ENCODE results near the gene GRID1. TPM values are rescaled to one million over a fixed set of nuclear protein-coding genes. Genes with fewer than 3 reads are reported as not detected.
"Not testable (repeated sequence)": the region's sequence is repeated elsewhere in the genome, so short reads cannot be mapped to it uniquely, and the experiment has no call there.

The GRID1 gene
- total and polyA plus RNA-seq, 2 donors, result 2.4 to 3.9 TPM

- Histone ChIP-seq H3K4me1 (ENCODE audit: insufficient read depth) (no peaks in the 10 kb centered on the region), H3K27ac (ENCODE audit: low read depth) (no peak overlapping the region), H3K36me3 (ENCODE audit: insufficient read depth) (no peaks in the 10 kb centered on the region), H3K4me3 (ENCODE audit: low read depth, low read length) (no peak overlapping the region)
- 74% methylated on average over 6 of the region's 6 CpGs for WGBS
- no peak for DNase-seq (ENCODE audit: extremely low spot score)
Measured at GRCh38 chr10:86188796-86189558, 177.6 kb downstream of the GRID1 start.

GRCh38 chr10:86188326-86188725 is 178.3 kb downstream of the GRID1 start:
- no peak overlapping the region for H3K27ac ChIP-seq (ENCODE audit: low read depth)
- H3K4me3 ChIP-seq (ENCODE audit: low read depth, low read length), result no peak overlapping the region
- 45% methylated on average over 3 of the region's 3 CpGs for WGBS
- DNase-seq (ENCODE audit: extremely low spot score), result no peak
- H3K36me3 ChIP-seq (ENCODE audit: insufficient read depth), result no peaks in the 10 kb centered on the region
- no peaks in the 10 kb centered on the region for H3K4me1 ChIP-seq (ENCODE audit: insufficient read depth)

- no peak overlapping the region for H3K27ac ChIP-seq (ENCODE audit: low read depth)
- no peak for DNase-seq (ENCODE audit: extremely low spot score)
- 84% methylated on average over 8 of the region's 8 CpGs for WGBS
- H3K4me3 ChIP-seq (ENCODE audit: low read depth, low read length), result no peak overlapping the region
- no peaks in the 10 kb centered on the region for H3K4me1 ChIP-seq (ENCODE audit: insufficient read depth)
- no peaks in the 10 kb centered on the region for H3K36me3 ChIP-seq (ENCODE audit: insufficient read depth)
Measured at GRCh38 chr10:86187499-86188239, 178.9 kb downstream of the GRID1 start.

- DNase-seq (ENCODE audit: extremely low spot score), result no peak
- H3K4me3 ChIP-seq (ENCODE audit: low read depth, low read length), result no peak overlapping the region
Measured at GRCh38 chr10:86186633-86187032, 180.0 kb downstream of the GRID1 start.

GRCh38 chr10:86182595-86182994 is 184.0 kb downstream of the GRID1 start:
- no peak for DNase-seq (ENCODE audit: extremely low spot score)
- Histone ChIP-seq H3K27ac (ENCODE audit: low read depth) (no peak overlapping the region), H3K4me1 (ENCODE audit: insufficient read depth) (no peaks in the 10 kb centered on the region), H3K4me3 (ENCODE audit: low read depth, low read length) (no peak overlapping the region), H3K36me3 (ENCODE audit: insufficient read depth) (no peaks in the 10 kb centered on the region)
- WGBS, result 78% methylated on average over 7 of the region's 7 CpGs

More at GRCh38 chr10:86186633-86187032, 180.0 kb downstream of the GRID1 start:
- WGBS, result 84% methylated on average over 1 of the region's 1 CpG
- Histone ChIP-seq H3K4me1 (ENCODE audit: insufficient read depth) (no peaks in the 10 kb centered on the region), H3K27ac (ENCODE audit: low read depth) (no peak overlapping the region), H3K36me3 (ENCODE audit: insufficient read depth) (no peaks in the 10 kb centered on the region)

GRCh38 chr10:86182150-86182549 is 184.4 kb downstream of the GRID1 start:
- Histone ChIP-seq H3K4me3 (ENCODE audit: low read depth, low read length) (no peak overlapping the region), H3K36me3 (ENCODE audit: insufficient read depth) (no peaks in the 10 kb centered on the region), H3K27ac (ENCODE audit: low read depth) (no peak overlapping the region), H3K4me1 (ENCODE audit: insufficient read depth) (no peaks in the 10 kb centered on the region)
- WGBS, result 70% methylated on average over 13 of the region's 13 CpGs
- DNase-seq (ENCODE audit: extremely low spot score), result no peak

- DNase-seq (ENCODE audit: extremely low spot score), result no peak
- WGBS, result 80% methylated on average over 4 of the region's 4 CpGs
- Histone ChIP-seq H3K36me3 (ENCODE audit: insufficient read depth) (no peaks in the 10 kb centered on the region), H3K27ac (ENCODE audit: low read depth) (no peak overlapping the region), H3K4me3 (ENCODE audit: low read depth, low read length) (no peak overlapping the region), H3K4me1 (ENCODE audit: insufficient read depth) (no peaks in the 10 kb centered on the region)
Measured at GRCh38 chr10:86180861-86181260, 185.7 kb downstream of the GRID1 start.

- no peaks in the 10 kb centered on the region for H3K36me3 ChIP-seq (ENCODE audit: insufficient read depth)
- 83% methylated on average over 7 of the region's 7 CpGs for whole genome bisulfite sequencing
- DNase-seq (ENCODE audit: extremely low spot score), result no peak
- no peak overlapping the region for H3K4me3 ChIP-seq (ENCODE audit: low read depth, low read length)
- H3K4me1 ChIP-seq (ENCODE audit: insufficient read depth), result no peaks in the 10 kb centered on the region
- H3K27ac ChIP-seq (ENCODE audit: low read depth), result no peak overlapping the region
Measured at GRCh38 chr10:86179961-86180360, 186.6 kb downstream of the GRID1 start.

GRCh38 chr10:86179153-86179524 is 187.5 kb downstream of the GRID1 start:
- no peaks in the 10 kb centered on the region for H3K36me3 ChIP-seq (ENCODE audit: insufficient read depth)
- H3K4me3 ChIP-seq (ENCODE audit: low read depth, low read length), result no peak overlapping the region
- DNase-seq (ENCODE audit: extremely low spot score), result no peak
- H3K27ac ChIP-seq (ENCODE audit: low read depth), result no peak overlapping the region
- WGBS, result 67% methylated on average over 6 of the region's 6 CpGs
- no peaks in the 10 kb centered on the region for H3K4me1 ChIP-seq (ENCODE audit: insufficient read depth)

- H3K4me1 ChIP-seq (ENCODE audit: insufficient read depth), result no peaks in the 10 kb centered on the region
- H3K36me3 ChIP-seq (ENCODE audit: insufficient read depth), result no peaks in the 10 kb centered on the region
- DNase-seq (ENCODE audit: extremely low spot score), result no peak
- WGBS, result 36% methylated on average over 11 of the region's 11 CpGs
- H3K27ac ChIP-seq (ENCODE audit: low read depth), result no peak overlapping the region
- no peak overlapping the region for H3K4me3 ChIP-seq (ENCODE audit: low read depth, low read length)
Measured at GRCh38 chr10:86178401-86179152, 188.0 kb downstream of the GRID1 start.

GRCh38 chr10:86177537-86178155 is 188.9 kb downstream of the GRID1 start:
- no peaks in the 10 kb centered on the region for H3K36me3 ChIP-seq (ENCODE audit: insufficient read depth)
- no peak overlapping the region for H3K4me3 ChIP-seq (ENCODE audit: low read depth, low read length)
- H3K4me1 ChIP-seq (ENCODE audit: insufficient read depth), result no peaks in the 10 kb centered on the region
- no peak for DNase-seq (ENCODE audit: extremely low spot score)
- 85% methylated on average over 11 of the region's 11 CpGs for WGBS
- no peak overlapping the region for H3K27ac ChIP-seq (ENCODE audit: low read depth)

GRCh38 chr10:86176850-86177536 is 189.6 kb downstream of the GRID1 start:
- WGBS, result 66% methylated on average over 10 of the region's 10 CpGs
- DNase-seq (ENCODE audit: extremely low spot score), result no peak
- H3K36me3 ChIP-seq (ENCODE audit: insufficient read depth), result no peaks in the 10 kb centered on the region
- no peak overlapping the region for H3K27ac ChIP-seq (ENCODE audit: low read depth)
- H3K4me3 ChIP-seq (ENCODE audit: low read depth, low read length), result no peak overlapping the region
- H3K4me1 ChIP-seq (ENCODE audit: insufficient read depth), result no peaks in the 10 kb centered on the region

- 94% methylated on average over 10 of the region's 10 CpGs for WGBS
- H3K36me3 ChIP-seq (ENCODE audit: insufficient read depth); H3K4me3 ChIP-seq (ENCODE audit: low read depth, low read length); H3K4me1 ChIP-seq (ENCODE audit: insufficient read depth); H3K27ac ChIP-seq (ENCODE audit: low read depth); DNase-seq (ENCODE audit: extremely low spot score): not testable (repeated sequence)
Measured at GRCh38 chr10:86175476-86175875, 191.1 kb downstream of the GRID1 start.

All from urinary bladder (tissue), 4 donors.